ENCODE data around the gene DLG5. TPM values are rescaled to one million over a fixed set of nuclear protein-coding genes. Genes with fewer than 3 reads are reported as not detected.

Gene DLG5
- total RNA-seq, 4 donors from 2014 or later = 52.0 to 127 (median 56.3) TPM

DNA sequence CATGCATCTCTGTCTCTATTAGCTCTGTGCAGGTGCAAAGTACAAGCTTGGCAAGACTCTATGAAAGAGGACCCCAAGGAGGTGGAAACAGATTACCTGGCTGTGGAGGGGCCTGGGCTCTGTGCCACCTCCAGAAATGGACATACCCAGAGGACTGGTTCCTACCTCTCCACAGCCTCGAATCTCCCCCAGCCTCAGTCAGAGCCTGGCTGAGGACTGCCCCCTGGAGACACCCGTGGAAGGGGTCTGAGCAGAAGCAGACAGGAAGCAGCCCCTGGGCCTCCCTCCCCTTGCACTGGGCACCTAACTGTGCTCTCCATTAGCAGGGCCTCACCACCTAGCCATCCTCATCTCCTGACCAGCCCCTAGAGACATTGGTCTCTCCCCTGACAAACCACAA is 92.0 kb downstream of the DLG5 start:
- no peak for ATAC-seq
- H3K4me3 ChIP-seq = no peak overlapping the region
- 86% methylated on average over 2 of the region's 2 CpGs; no CpG with 5 or more reads in 1 of the 2 donors for whole genome bisulfite sequencing, 2 donors (ENCODE audit: low coverage in 1 of 2)
- H3K4me1 ChIP-seq = peaks cover 0 to 31% (median 0%) of the 10 kb centered on the region in 3 donors
- H3K9me3 ChIP-seq = no peaks in the 10 kb centered on the region
- H3K36me3 ChIP-seq = peaks cover 0 to 98% of the 10 kb centered on the region in 2 donors
- no peaks in the 10 kb centered on the region for H3K27me3 ChIP-seq
- H3K27ac ChIP-seq = no peak overlapping the region
- TF ChIP-seq EP300 (IDR thresholded peaks at IDR 0.05) (no peak), POLR2AphosphoS5 (IDR thresholded peaks at IDR 0.05) (no peak)
- TF ChIP-seq, protein P1, sequence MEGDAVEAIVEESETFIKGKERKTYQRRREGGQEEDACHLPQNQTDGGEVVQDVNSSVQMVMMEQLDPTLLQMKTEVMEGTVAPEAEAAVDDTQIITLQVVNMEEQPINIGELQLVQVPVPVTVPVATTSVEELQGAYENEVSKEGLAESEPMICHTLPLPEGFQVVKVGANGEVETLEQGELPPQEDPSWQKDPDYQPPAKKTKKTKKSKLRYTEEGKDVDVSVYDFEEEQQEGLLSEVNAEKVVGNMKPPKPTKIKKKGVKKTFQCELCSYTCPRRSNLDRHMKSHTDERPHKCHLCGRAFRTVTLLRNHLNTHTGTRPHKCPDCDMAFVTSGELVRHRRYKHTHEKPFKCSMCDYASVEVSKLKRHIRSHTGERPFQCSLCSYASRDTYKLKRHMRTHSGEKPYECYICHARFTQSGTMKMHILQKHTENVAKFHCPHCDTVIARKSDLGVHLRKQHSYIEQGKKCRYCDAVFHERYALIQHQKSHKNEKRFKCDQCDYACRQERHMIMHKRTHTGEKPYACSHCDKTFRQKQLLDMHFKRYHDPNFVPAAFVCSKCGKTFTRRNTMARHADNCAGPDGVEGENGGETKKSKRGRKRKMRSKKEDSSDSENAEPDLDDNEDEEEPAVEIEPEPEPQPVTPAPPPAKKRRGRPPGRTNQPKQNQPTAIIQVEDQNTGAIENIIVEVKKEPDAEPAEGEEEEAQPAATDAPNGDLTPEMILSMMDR (IDR thresholded peaks at IDR 0.05) = no peak

DNA sequence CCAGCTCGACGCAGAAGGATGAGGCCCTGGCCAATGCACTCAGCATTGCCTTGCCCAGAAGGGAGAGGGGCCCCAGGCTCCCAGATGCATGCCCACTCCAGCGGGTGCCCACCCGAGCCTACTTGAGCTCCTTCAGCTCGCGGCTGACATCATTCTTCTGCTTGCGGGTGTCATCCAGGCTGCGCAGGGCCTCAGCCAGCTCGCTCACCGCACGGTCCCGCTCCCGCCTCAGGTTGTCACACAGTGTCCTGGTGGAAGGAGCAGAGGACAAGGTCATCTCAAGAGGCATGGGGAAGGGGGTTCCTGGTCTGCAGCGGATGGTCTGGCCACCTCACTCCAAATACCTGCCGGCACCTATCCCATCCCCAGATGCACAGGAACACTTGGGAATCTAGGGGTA is 92.8 kb downstream of the DLG5 start:
- peaks cover 0 to 31% (median 0%) of the 10 kb centered on the region in 3 donors for H3K4me1 ChIP-seq
- no CpG with 5 or more reads among the region's 15 CpGs for WGBS, 2 donors (ENCODE audit: low coverage in 1 of 2)

DNA sequence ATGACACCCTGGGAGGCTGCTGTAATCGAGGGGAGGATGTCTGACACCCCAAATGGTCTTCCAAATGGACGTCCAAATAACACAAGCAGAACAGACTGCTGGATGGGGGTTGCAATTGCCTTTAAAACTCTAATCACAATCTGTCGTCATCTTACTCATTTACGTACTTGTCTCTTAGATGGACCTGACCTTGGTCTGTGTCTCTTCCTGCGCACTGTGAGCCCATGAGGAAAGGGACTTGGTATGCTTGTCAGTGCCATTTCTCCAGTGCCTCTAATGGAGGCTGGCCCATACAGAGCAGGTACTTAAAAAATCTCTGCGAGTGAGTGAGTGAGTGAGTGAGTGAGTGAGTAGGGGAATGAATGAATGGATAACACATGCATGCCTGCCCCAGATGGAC is 93.3 kb downstream of the DLG5 start:
- Histone ChIP-seq H3K27me3 (no peaks in the 10 kb centered on the region), H3K27ac (no peak overlapping the region), H3K9me3 (no peaks in the 10 kb centered on the region), H3K4me3 (no peak overlapping the region), H3K4me1 (peaks cover 0 to 27% (median 0%) of the 10 kb centered on the region in 3 donors), H3K36me3 (peaks cover 0 to 98% of the 10 kb centered on the region in 2 donors)
- TF ChIP-seq, protein P1 (IDR thresholded peaks at IDR 0.05) = no peak
- TF ChIP-seq EP300 (IDR thresholded peaks at IDR 0.05) (no peak), POLR2A (IDR thresholded peaks at IDR 0.05) (no peak), POLR2AphosphoS5 (IDR thresholded peaks at IDR 0.05) (no peak)
- WGBS, 2 donors (ENCODE audit: low coverage in 1 of 2) = 61 to 93% methylated on average over 3 to 6 of the region's 6 CpGs
- ATAC-seq = no peak

More for the DNA sequence above, 92.8 kb downstream of the DLG5 start:
- Histone ChIP-seq H3K4me3 (no peak overlapping the region), H3K27ac (no peak overlapping the region), H3K9me3 (no peaks in the 10 kb centered on the region), H3K36me3 (peaks cover 0 to 98% of the 10 kb centered on the region in 2 donors), H3K27me3 (no peaks in the 10 kb centered on the region)
- no peak for ATAC-seq
- TF ChIP-seq POLR2AphosphoS5 (IDR thresholded peaks at IDR 0.05) (no peak), POLR2A (IDR thresholded peaks at IDR 0.05) (no peak), EP300 (IDR thresholded peaks at IDR 0.05) (no peak)
- TF ChIP-seq, protein P1 (IDR thresholded peaks at IDR 0.05) = no peak

DNA sequence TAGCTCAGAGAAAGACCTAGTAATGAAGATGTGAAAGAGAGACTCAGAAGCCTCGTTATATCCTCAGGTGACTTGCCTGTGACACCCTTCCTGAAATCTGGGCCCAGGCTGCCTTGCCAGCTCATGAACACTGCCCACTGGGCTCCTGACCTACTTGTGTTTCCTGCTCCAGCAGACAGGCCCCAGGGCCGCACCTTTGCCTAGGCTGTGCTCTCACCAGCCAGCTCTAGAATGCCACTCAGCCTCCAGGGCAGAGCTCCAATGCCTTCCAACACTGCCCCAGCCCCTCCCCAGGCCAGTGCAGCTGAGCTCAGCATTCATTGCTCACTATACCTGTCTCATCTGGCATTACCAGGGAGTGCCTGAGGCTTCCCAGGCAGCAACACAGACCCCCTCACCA is 94.3 kb downstream of the DLG5 start:
- TF ChIP-seq POLR2A (IDR thresholded peaks at IDR 0.05) = no peak
- TF ChIP-seq POLR2AphosphoS5 (IDR thresholded peaks at IDR 0.05) = no peak
- TF ChIP-seq, protein P1 (IDR thresholded peaks at IDR 0.05) = no peak
- H3K27me3 ChIP-seq = no peaks in the 10 kb centered on the region
- peaks cover 0 to 98% of the 10 kb centered on the region in 2 donors for H3K36me3 ChIP-seq

DNA sequence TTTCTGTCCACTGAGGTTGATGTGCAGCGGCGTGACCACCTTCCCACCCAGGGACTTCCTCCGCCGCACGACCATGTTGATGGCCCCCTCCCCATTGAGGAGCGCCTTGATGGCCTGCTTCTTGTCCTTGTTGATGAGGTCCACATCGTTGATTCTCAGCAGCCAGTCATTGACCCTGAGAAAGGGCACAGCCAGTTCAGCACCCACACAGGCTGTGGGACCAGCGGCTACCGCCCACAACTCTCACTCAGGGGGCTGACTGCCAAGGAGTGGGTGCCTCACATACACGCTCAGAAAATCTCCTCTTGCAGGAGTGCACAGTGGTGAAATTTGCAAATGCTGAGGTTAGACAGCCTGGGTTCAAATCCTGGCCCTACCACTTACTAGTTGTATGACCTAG is 97.2 kb downstream of the DLG5 start:
- Histone ChIP-seq H3K9me3 (no peaks in the 10 kb centered on the region), H3K4me1 (no peaks in the 10 kb centered on the region), H3K36me3 (peaks cover 0 to 100% of the 10 kb centered on the region in 2 donors), H3K27me3 (no peaks in the 10 kb centered on the region), H3K4me3 (no peak overlapping the region), H3K27ac (no peak overlapping the region)
- TF ChIP-seq, protein P1 (IDR thresholded peaks at IDR 0.05) = no peak
- TF ChIP-seq EP300 (IDR thresholded peaks at IDR 0.05) (no peak), POLR2AphosphoS5 (IDR thresholded peaks at IDR 0.05) (no peak), POLR2A (IDR thresholded peaks at IDR 0.05) (no peak)
- ATAC-seq = no peak
- WGBS, 2 donors (ENCODE audit: low coverage in 1 of 2) = 14% methylated on average over 1 of the region's 10 CpGs; no CpG with 5 or more reads in 1 of the 2 donors

More for the DNA sequence above, 94.3 kb downstream of the DLG5 start:
- Histone ChIP-seq H3K4me3 (no peak overlapping the region), H3K4me1 (peaks cover 0 to 17% (median 0%) of the 10 kb centered on the region in 3 donors), H3K27ac (no peak overlapping the region), H3K9me3 (no peaks in the 10 kb centered on the region)
- no peak for ATAC-seq
- WGBS, 2 donors (ENCODE audit: low coverage in 1 of 2) = 80 to 91% methylated on average over 1 of the region's 2 CpGs

All from gastroesophageal sphincter (tissue), 4 donors.